Keratinocyte (primary cell): ENCODE results near the gene QSOX2.

Experiments used
- EZH2 ChIP-seq: IDR thresholded peaks from one replicate; pipeline ENCODE4 v1.6.1; 2012; ENCODE audit warnings: inconsistent platforms, mild to moderate bottlenecking, low read length, moderate library complexity
- TF ChIP-seq, protein P1 (sequence below), 3 experiments: IDR thresholded peaks in 1 of 3; conservative IDR thresholded peaks in 1 of 3; optimal IDR thresholded peaks in 1 of 3; 2 replicates in 2 of 3; 3 replicates in 1 of 3; pipeline versions ENCODE3 to v1.5.1; 2011; ENCODE audit warnings: low read length in 3 of 3, mild to moderate bottlenecking in 3 of 3, moderate library complexity in 2 of 3, control low read depth in 1 of 3, inconsistent platforms in 1 of 3; ENCODE audit not compliant: insufficient read depth in 2 of 3; ENCODE audit errors: extremely low read depth in 1 of 3

DNA sequence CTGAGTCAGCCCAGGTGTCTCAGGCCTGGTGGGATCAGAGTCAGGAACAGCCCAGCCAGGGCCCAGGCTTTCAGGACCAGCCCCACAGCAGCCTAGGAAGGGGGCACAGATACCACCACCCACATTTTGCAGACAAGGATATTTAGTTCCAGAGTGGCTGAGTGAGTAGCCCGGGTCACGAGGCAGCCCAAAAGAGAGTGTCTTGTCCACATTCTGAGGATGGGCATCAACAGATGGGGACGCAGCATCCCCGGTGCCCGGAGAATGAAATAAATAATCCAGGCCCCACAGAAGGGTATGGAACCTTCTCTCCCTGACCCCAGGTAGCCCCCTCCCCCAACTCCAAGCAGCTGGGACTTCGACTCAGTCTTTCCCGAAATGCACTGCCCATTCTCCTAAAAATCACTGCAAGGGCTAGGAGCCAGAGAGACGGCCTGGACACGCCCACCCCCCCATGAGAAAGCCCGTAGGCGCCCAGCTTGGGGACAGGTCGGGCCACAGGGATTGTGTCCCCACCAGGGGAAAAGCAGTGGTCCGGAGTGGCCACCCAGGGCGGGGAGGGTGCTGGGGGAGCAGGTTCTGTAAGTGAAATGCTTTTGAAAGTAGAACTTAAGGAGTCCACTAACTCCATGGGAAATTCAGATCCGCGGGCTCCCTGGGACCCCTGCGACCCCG, 47.5 kb downstream of the QSOX2 start:
- TF ChIP-seq, protein P1, sequence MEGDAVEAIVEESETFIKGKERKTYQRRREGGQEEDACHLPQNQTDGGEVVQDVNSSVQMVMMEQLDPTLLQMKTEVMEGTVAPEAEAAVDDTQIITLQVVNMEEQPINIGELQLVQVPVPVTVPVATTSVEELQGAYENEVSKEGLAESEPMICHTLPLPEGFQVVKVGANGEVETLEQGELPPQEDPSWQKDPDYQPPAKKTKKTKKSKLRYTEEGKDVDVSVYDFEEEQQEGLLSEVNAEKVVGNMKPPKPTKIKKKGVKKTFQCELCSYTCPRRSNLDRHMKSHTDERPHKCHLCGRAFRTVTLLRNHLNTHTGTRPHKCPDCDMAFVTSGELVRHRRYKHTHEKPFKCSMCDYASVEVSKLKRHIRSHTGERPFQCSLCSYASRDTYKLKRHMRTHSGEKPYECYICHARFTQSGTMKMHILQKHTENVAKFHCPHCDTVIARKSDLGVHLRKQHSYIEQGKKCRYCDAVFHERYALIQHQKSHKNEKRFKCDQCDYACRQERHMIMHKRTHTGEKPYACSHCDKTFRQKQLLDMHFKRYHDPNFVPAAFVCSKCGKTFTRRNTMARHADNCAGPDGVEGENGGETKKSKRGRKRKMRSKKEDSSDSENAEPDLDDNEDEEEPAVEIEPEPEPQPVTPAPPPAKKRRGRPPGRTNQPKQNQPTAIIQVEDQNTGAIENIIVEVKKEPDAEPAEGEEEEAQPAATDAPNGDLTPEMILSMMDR (optimal IDR thresholded peaks at IDR 0.05 in 1 of 3, IDR thresholded peaks at IDR 0.05 in 1 of 3, conservative IDR thresholded peaks at IDR 0.05 in 1 of 3; ENCODE audit: extremely low read depth in 1 of 3, insufficient read depth in 2 of 3, low read length in 3 of 3): no peak
- peak; percentile 79 for TF ChIP-seq EZH2
